Rectal smooth muscle tissue (tissue), 1 donor: Measurements from ENCODE around the gene LAMA3.

ENCODE experiments used
- H3K27ac ChIP-seq: one replicate; pipeline ENCODE4 v1.7.0; 2013; ENCODE audit warnings: low read depth, low read length, inconsistent platforms
- H3K27me3 ChIP-seq: one replicate; pipeline ENCODE4 v1.7.0; 2013; ENCODE audit warnings: low read length; ENCODE audit not compliant: control insufficient read depth, insufficient read depth
- H3K36me3 ChIP-seq: one replicate; pipeline ENCODE4 v1.7.0; 2013; ENCODE audit warnings: low read length; ENCODE audit not compliant: control insufficient read depth, insufficient read depth
- H3K4me1 ChIP-seq: one replicate; pipeline ENCODE4 v1.7.0; 2013; ENCODE audit warnings: low read length; ENCODE audit not compliant: control insufficient read depth, insufficient read depth
- H3K4me3 ChIP-seq: one replicate; pipeline ENCODE4 v1.7.0; 2013; ENCODE audit warnings: low read length
- H3K9ac ChIP-seq: one replicate; pipeline ENCODE4 v1.7.0; 2013; ENCODE audit warnings: low read length

The LAMA3 gene

GRCh38 chr18:23812546-23813440, 123.5 kb downstream of the LAMA3 start:
- Histone ChIP-seq H3K36me3 (no peaks in the 10 kb centered on the region), H3K4me3 (no peak overlapping the region), H3K9ac (no peak overlapping the region), H3K27me3 (no peaks in the 10 kb centered on the region), H3K27ac (no peak overlapping the region), H3K4me1 (no peaks in the 10 kb centered on the region)

DNA sequence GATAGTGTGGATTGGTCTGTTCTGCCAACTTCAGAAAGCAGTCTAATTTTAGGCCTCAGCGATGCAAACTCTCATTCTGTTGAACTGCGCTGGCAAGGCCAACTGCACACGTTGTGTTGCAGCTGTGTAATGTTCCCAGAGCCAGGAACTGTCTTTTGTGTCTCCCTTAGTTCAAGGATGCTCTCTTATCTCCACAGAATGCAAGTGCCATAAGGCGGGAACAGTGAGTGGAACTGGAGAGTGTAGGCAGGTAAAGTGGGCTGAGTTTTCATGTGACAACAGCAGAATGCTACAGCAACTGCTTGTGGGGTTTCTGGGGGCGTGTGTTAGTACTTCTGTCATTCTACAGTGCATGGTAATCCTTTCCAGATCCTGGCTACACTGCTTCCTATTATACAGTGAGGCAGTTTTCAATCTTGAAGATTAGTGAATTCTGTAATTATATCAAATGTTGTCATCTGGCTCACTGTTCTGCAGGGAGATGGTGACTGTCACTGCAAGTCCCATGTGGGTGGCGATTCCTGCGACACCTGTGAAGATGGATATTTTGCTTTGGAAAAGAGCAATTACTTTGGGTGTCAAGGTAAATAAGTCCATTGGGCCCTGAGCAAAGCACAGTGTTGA, 125.8 kb downstream of the LAMA3 start:
- no peaks in the 10 kb centered on the region for H3K27me3 ChIP-seq
- no peak overlapping the region for H3K4me3 ChIP-seq
- no peaks in the 10 kb centered on the region for H3K36me3 ChIP-seq
- no peak overlapping the region for H3K9ac ChIP-seq
- no peaks in the 10 kb centered on the region for H3K4me1 ChIP-seq
- H3K27ac ChIP-seq, result no peak overlapping the region

DNA sequence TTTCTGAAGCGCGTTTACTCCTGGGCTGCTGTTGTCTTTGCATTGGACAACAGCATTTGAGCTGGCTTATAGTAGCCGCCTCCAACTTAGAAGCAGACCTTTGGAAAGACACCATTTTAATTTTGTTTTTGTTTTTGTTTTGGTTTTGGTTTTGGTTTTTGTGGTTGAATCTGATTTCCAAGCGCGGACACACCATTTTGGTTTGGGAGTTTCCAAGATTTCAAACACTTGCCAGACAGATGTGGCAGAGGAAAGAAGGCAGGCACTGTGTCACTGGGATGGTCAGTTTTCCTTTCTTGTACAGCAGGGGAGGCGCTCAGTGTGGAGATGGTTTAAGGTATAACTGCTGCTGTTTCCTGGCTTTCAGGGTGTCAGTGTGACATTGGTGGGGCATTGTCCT, 126.8 kb downstream of the LAMA3 start:
- Histone ChIP-seq H3K4me3 (no peak overlapping the region), H3K27ac (no peak overlapping the region), H3K27me3 (no peaks in the 10 kb centered on the region), H3K4me1 (no peaks in the 10 kb centered on the region), H3K9ac (no peak overlapping the region), H3K36me3 (no peaks in the 10 kb centered on the region)

- no peak overlapping the region for H3K9ac ChIP-seq
- no peak overlapping the region for H3K27ac ChIP-seq
- no peak overlapping the region for H3K4me3 ChIP-seq
- H3K27me3 ChIP-seq, result no peaks in the 10 kb centered on the region
- no peaks in the 10 kb centered on the region for H3K4me1 ChIP-seq
- H3K36me3 ChIP-seq, result no peaks in the 10 kb centered on the region
Measured at GRCh38 chr18:23816740-23817139, 127.5 kb downstream of the LAMA3 start.

DNA sequence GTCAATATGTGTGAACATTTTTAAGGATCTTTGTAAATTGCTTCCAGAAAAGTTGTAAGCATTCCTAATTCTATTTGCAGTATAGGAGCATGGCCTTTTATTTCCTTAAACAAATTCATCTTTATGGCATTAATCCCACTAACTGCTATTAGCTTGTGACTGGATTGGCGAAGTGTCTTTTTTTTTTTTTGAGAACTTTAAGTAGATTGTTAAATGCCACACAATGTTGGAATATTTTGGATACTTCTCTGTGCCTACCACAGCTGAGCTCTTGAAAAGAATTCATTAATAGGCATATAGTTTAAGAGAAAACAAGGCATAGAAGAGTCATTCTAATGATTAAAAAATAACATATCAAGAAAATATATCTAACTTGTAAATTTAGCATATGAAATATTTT, 129.7 kb downstream of the LAMA3 start:
- Histone ChIP-seq H3K27ac (no peak overlapping the region), H3K4me3 (no peak overlapping the region), H3K36me3 (no peaks in the 10 kb centered on the region), H3K9ac (no peak overlapping the region), H3K27me3 (no peaks in the 10 kb centered on the region), H3K4me1 (no peaks in the 10 kb centered on the region)

- no peaks in the 10 kb centered on the region for H3K27me3 ChIP-seq
- peaks cover 7% of the 10 kb centered on the region for H3K4me1 ChIP-seq
- H3K27ac ChIP-seq, result no peak overlapping the region
- H3K4me3 ChIP-seq, result no peak overlapping the region
- H3K36me3 ChIP-seq, result no peaks in the 10 kb centered on the region
- no peak overlapping the region for H3K9ac ChIP-seq
Measured at GRCh38 chr18:23822590-23823385, 133.5 kb downstream of the LAMA3 start.

- no peaks in the 10 kb centered on the region for H3K27me3 ChIP-seq
- H3K27ac ChIP-seq, result no peak overlapping the region
- peaks cover 7% of the 10 kb centered on the region for H3K4me1 ChIP-seq
- H3K4me3 ChIP-seq, result no peak overlapping the region
- no peaks in the 10 kb centered on the region for H3K36me3 ChIP-seq
- H3K9ac ChIP-seq, result no peak overlapping the region
Measured at GRCh38 chr18:23824240-23824639, 135.0 kb downstream of the LAMA3 start.

DNA sequence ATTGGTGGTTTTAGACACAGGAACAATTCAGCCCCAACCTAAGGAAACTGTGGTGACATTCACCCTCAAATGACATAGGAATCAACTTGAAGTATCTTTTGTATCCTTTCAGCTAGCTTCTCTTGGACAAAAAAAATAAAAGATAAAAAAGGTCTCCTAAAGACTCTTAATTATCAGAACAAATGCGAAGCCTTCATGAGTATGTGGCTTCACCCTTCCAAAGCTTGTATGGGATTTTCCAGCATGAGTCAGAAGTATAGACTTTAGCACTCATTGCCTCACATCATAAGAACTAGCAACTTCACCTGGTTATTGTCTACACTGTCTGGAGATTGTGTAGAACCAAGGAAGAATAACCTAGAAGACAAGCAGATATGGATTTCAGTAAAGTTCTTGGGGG, 135.4 kb downstream of the LAMA3 start:
- no peak overlapping the region for H3K9ac ChIP-seq
- H3K27me3 ChIP-seq, result no peaks in the 10 kb centered on the region
- peaks cover 7% of the 10 kb centered on the region for H3K4me1 ChIP-seq
- no peak overlapping the region for H3K27ac ChIP-seq
- no peaks in the 10 kb centered on the region for H3K36me3 ChIP-seq
- H3K4me3 ChIP-seq, result no peak overlapping the region

GRCh38 chr18:23825496-23825895, 136.2 kb downstream of the LAMA3 start:
- Histone ChIP-seq H3K4me3 (no peak overlapping the region), H3K27ac (no peak overlapping the region), H3K9ac (no peak overlapping the region), H3K27me3 (no peaks in the 10 kb centered on the region), H3K36me3 (no peaks in the 10 kb centered on the region), H3K4me1 (peaks cover 7% of the 10 kb centered on the region)

- Histone ChIP-seq H3K36me3 (no peaks in the 10 kb centered on the region), H3K9ac (no peak overlapping the region), H3K4me1 (peaks cover 7% of the 10 kb centered on the region), H3K27ac (no peak overlapping the region), H3K27me3 (no peaks in the 10 kb centered on the region), H3K4me3 (no peak overlapping the region)
Measured at GRCh38 chr18:23825978-23826405, 136.7 kb downstream of the LAMA3 start.

- no peak overlapping the region for H3K4me3 ChIP-seq
- H3K36me3 ChIP-seq, result no peaks in the 10 kb centered on the region
- H3K27me3 ChIP-seq, result no peaks in the 10 kb centered on the region
- H3K4me1 ChIP-seq, result peaks cover 7% of the 10 kb centered on the region
- no peak overlapping the region for H3K27ac ChIP-seq
- no peak overlapping the region for H3K9ac ChIP-seq
Measured at GRCh38 chr18:23826850-23827620, 137.8 kb downstream of the LAMA3 start.

DNA sequence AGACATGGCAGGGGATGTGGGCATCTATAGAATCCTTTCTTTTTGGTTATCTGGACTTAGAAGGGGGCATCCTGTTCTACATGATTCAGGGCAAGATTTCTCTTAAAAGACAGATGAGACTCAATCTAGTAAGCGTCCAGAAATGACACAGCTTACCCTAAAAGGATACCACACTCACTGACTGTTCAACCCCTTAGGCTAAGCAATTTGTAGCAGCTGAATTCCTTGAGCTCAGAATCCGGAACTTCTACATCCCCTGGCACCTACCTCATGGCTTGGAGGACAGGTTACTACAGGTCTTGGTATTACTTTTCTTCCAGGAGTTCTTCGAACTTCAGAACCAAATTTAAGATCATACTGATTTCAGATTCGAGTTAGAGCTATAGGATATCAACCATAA, 138.4 kb downstream of the LAMA3 start:
- Histone ChIP-seq H3K27ac (no peak overlapping the region), H3K4me1 (peaks cover 7% of the 10 kb centered on the region), H3K27me3 (no peaks in the 10 kb centered on the region), H3K9ac (no peak overlapping the region), H3K4me3 (no peak overlapping the region), H3K36me3 (no peaks in the 10 kb centered on the region)
